Measurements from ENCODE around the gene PPFIA3.

DNA sequence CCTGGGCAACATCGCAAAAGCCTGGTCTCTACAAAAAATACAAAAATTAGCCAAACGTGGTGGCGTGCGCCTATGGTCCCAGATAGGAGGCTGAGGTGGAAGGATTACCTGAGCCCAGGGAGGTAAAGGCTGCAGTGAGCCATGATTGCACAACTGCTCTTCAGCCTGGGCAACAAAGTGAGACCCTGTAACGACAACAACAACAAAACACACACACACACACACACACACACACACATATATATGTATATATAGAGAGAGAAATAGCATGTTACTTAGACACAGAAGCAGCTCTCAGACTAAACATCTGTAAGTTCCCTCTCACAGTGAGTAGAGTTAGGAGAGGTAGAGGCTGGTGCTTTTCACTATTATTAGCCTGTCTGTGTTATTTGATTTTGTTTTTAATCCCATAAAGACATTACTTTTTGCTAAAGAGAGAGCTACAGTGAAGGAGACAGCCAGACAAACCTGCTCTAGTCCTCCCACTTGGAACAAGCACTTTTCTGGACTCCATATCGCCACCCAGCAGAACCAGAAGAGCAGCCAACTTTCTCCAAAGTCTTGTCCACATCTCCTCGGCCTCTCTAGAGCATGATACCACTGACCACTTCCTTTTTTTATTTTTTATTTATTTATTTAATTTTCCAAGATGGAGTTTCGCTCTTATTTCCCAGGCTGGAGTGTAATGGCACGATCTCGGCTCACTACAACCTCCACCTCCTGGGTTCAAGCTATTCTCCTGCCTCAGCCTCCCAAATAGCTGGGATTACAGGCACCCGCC, 7.9 kb upstream of the PPFIA3 start:
- TF ChIP-seq, protein P1, sequence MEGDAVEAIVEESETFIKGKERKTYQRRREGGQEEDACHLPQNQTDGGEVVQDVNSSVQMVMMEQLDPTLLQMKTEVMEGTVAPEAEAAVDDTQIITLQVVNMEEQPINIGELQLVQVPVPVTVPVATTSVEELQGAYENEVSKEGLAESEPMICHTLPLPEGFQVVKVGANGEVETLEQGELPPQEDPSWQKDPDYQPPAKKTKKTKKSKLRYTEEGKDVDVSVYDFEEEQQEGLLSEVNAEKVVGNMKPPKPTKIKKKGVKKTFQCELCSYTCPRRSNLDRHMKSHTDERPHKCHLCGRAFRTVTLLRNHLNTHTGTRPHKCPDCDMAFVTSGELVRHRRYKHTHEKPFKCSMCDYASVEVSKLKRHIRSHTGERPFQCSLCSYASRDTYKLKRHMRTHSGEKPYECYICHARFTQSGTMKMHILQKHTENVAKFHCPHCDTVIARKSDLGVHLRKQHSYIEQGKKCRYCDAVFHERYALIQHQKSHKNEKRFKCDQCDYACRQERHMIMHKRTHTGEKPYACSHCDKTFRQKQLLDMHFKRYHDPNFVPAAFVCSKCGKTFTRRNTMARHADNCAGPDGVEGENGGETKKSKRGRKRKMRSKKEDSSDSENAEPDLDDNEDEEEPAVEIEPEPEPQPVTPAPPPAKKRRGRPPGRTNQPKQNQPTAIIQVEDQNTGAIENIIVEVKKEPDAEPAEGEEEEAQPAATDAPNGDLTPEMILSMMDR (IDR thresholded peaks at IDR 0.05): no peak
- no peak for TF ChIP-seq POLR2A (IDR thresholded peaks at IDR 0.05)

Measured in esophagus squamous epithelium (tissue), 4 donors.